B cell (primary cell): ENCODE measurements around the gene EIF1B. TPM values are rescaled to one million over a fixed set of nuclear protein-coding genes. Genes with fewer than 3 reads are reported as not detected.

Experiments used
- ATAC-seq: fragments of 200-7000 bp; cut with Tn5 transposase; one replicate; pipeline ENCODE4 v1.10.0; 2021; ENCODE audit warnings: low read depth, mild to moderate bottlenecking, moderate number of reproducible peaks, moderate library complexity
- CTCF ChIA-PET: fragments of 350-600 bp; sonication (Branson Sonifier 250); formaldehyde crosslinking; loops from one replicate; lab custom pipeline; 2021; ENCODE audit warnings: antibody characterized with exemption, inconsistent platforms; lab: Charles Lee
- POLR2A ChIA-PET: fragments of 350-600 bp; sonication (Branson Sonifier 250); formaldehyde crosslinking; loops from one replicate; lab custom pipeline; 2021; ENCODE audit warnings: antibody characterized with exemption; lab: Charles Lee
- DNase-seq: peaks from one replicate; pipeline ENCODE4 v3.0.0; 2013
- H2AFZ ChIP-seq: 2 replicates; pipeline ENCODE4 v1.6.1; 2012; ENCODE audit warnings: mild to moderate bottlenecking, low read depth, low read length; ENCODE audit not compliant: insufficient read depth, poor library complexity, severe bottlenecking
- H3K27ac ChIP-seq, 2 donors: 1 replicate in 1 of 2; 2 replicates in 1 of 2; pipeline ENCODE4 v1.5.1; 2012 to 2013; ENCODE audit warnings: low read length in 2 of 2, mild to moderate bottlenecking in 2 of 2, moderate library complexity in 1 of 2
- H3K27me3 ChIP-seq, 4 experiments: fragments of 200-600 bp in 1 of 4; sonication (generic) in 1 of 4; replicated peaks in 1 of 4; 1 replicate in 2 of 4; 2 replicates in 2 of 4; pipeline versions ENCODE4 v1.6.1 to v1.7.0; 2013 to 2016; ENCODE audit warnings: low read length in 3 of 4, mild to moderate bottlenecking in 2 of 4, mixed read lengths in 1 of 4, moderate library complexity in 1 of 4; ENCODE audit not compliant: insufficient read depth in 4 of 4, control insufficient read depth in 3 of 4; ENCODE audit errors: control extremely low read depth in 1 of 4
- H3K36me3 ChIP-seq, 2 experiments: replicated peaks in 1 of 2; 1 replicate in 1 of 2; 2 replicates in 1 of 2; pipeline versions ENCODE4 v1.6.1 to v1.7.1; 2013; ENCODE audit warnings: low read length in 1 of 2; ENCODE audit not compliant: insufficient read depth in 2 of 2, control insufficient read depth in 1 of 2; ENCODE audit errors: control extremely low read depth in 1 of 2, extremely low read depth in 1 of 2
- H3K4me1 ChIP-seq, 2 donors: fragments of 200-600 bp in 1 of 2; sonication (generic) in 1 of 2; 1 replicate in 1 of 2; 2 replicates in 1 of 2; pipeline versions ENCODE4 v1.5.1 to v1.6.1; 2013 to 2017; ENCODE audit warnings: low read length in 2 of 2; ENCODE audit not compliant: control insufficient read depth in 2 of 2, insufficient read depth in 2 of 2
- H3K4me2 ChIP-seq: replicated peaks from 2 replicates; pipeline ENCODE3; 2012; ENCODE audit warnings: mild to moderate bottlenecking, low read depth, low read length; ENCODE audit not compliant: poor library complexity, severe bottlenecking
- H3K4me3 ChIP-seq, 5 experiments: fragments of 200-600 bp in 1 of 5; sonication (generic) in 1 of 5; 1 replicate in 3 of 5; 2 replicates in 2 of 5; pipeline versions ENCODE4 v1.5.1 to v1.7.0; 2011 to 2016; ENCODE audit warnings: low read length in 4 of 5, mild to moderate bottlenecking in 4 of 5, low read depth in 2 of 5, control low read depth in 1 of 5, moderate library complexity in 1 of 5; ENCODE audit not compliant: insufficient read depth in 1 of 5; ENCODE audit errors: control extremely low read depth in 1 of 5, extremely low read depth in 1 of 5
- H3K79me2 ChIP-seq: fragments of 200-600 bp; sonication (generic); one replicate; pipeline ENCODE4 v1.6.0; 2016; ENCODE audit warnings: low read length; ENCODE audit not compliant: control insufficient read depth, insufficient read depth
- H3K9ac ChIP-seq: fragments of 200-600 bp; sonication (generic); 2 replicates; pipeline ENCODE4 v1.6.1; 2017; ENCODE audit warnings: mild to moderate bottlenecking, low read length, moderate library complexity
- H3K9me3 ChIP-seq, 3 donors: one replicate each; pipeline versions ENCODE4 v1.6.1 to v1.7.1; 2013; ENCODE audit warnings: low read length in 2 of 3; ENCODE audit not compliant: control insufficient read depth in 2 of 3, insufficient read depth in 1 of 3; ENCODE audit errors: control extremely low read depth in 1 of 3
- H4K20me1 ChIP-seq: 2 replicates; pipeline ENCODE4 v1.6.0; 2012; ENCODE audit warnings: mild to moderate bottlenecking, low read length; ENCODE audit not compliant: insufficient read depth, control insufficient read depth, poor library complexity, severe bottlenecking
- H3K27ac Mint-ChIP-seq: one replicate; pipeline ENCODE4 v1.8.0; 2021; ENCODE audit warnings: mixed read lengths
- H3K27me3 Mint-ChIP-seq: one replicate; pipeline ENCODE4 v1.8.0; 2021; ENCODE audit warnings: mixed read lengths
- H3K4me1 Mint-ChIP-seq: one replicate; pipeline ENCODE4 v1.8.0; 2021; ENCODE audit warnings: mixed read lengths
- H3K4me3 Mint-ChIP-seq: one replicate; pipeline ENCODE4 v1.8.0; 2021; ENCODE audit warnings: mixed read lengths
- H3K9me3 Mint-ChIP-seq: one replicate; pipeline ENCODE4 v1.8.0; 2022; ENCODE audit warnings: mixed read lengths; ENCODE audit not compliant: insufficient read depth
- EZH2 ChIP-seq: IDR thresholded peaks from 2 replicates; pipeline ENCODE4 v1.6.1; 2012; ENCODE audit warnings: borderline replicate concordance, low read depth, mild to moderate bottlenecking, moderate library complexity, low read length; ENCODE audit not compliant: insufficient read depth, poor library complexity, severe bottlenecking
- WGBS: methylation state at CpG from one replicate; pipeline ENCODE4 v1.1.5; 2013; ENCODE audit warnings: missing lambda C conversion rate; ENCODE audit not compliant: insufficient coverage; 5-methylcytosine and 5-hydroxymethylcytosine counted together
- intact Hi-C: fragments of 100-400 bp; cut with micrococcal nuclease; formaldehyde crosslinking; loops from one replicate; pipeline ENCODE4 v1.10.0; 2022
- polyA plus RNA-seq: library from polyadenylated mRNA; depleted of rRNA; stranded (reverse); fragments of >200 nt; gene quantifications from 2 replicates; pipeline ENCODE4 v1.2.3, GENCODE V29; 2012
- total RNA-seq, 2 donors: library from RNA; stranded (reverse); fragments of 120-200 nt in 1 of 2; gene quantifications; 1 replicate in 1 of 2; 2 replicates in 1 of 2; pipeline versions ENCODE4 v1.2.3 to v1.2.4, GENCODE V29; 2013 to 2022
- TF ChIP-seq, protein P1 (sequence below): fragments of 200-600 bp; IDR thresholded peaks from one replicate; pipeline ENCODE4 v1.8.0; 2022; ENCODE audit warnings: antibody characterized with exemption, mild to moderate bottlenecking

Gene EIF1B
- total and polyA plus RNA-seq, 2 donors (not counting 1 experiment from before 2014, with no cell fraction given), result 76.7 to 78.1 TPM

DNA sequence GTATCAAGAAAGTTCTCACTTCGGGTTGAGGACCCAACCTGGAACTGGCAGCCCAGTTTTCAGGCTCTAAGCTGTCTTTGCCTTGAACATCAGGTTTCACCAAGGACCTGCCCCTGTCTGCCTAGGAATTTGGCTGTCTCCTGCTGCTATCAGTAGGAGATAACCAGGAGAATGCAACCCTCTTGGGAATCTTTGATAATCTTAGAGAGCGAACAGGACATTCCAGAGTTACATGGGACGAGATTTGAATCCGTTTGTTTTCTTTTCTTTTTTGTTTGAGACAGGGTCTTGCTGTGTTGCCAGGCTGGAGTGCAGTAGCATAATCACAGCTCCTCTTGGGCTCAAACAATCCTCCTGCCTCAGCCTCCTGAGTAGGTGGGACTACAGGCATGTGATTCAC lies 18.0 kb upstream of the EIF1B start:
- Histone ChIP-seq H4K20me1 (no peaks in the 10 kb centered on the region), H3K27me3 (no peaks in the 10 kb centered on the region), H3K9ac (no peak overlapping the region), H3K79me2 (no peaks in the 10 kb centered on the region), H2AFZ (no peak overlapping the region), H3K4me3 (no peak overlapping the region), H3K27ac (no peak overlapping the region), H3K4me2 (no peak overlapping the region), H3K9me3 (peaks cover 0 to 16% (median 9%) of the 10 kb centered on the region in 3 donors), H3K36me3 (peaks cover 0 to 11% of the 10 kb centered on the region in 2 experiments), H3K4me1 (no peaks in the 10 kb centered on the region)
- no peak for DNase-seq
- no peak for TF ChIP-seq EZH2
- TF ChIP-seq, protein P1, sequence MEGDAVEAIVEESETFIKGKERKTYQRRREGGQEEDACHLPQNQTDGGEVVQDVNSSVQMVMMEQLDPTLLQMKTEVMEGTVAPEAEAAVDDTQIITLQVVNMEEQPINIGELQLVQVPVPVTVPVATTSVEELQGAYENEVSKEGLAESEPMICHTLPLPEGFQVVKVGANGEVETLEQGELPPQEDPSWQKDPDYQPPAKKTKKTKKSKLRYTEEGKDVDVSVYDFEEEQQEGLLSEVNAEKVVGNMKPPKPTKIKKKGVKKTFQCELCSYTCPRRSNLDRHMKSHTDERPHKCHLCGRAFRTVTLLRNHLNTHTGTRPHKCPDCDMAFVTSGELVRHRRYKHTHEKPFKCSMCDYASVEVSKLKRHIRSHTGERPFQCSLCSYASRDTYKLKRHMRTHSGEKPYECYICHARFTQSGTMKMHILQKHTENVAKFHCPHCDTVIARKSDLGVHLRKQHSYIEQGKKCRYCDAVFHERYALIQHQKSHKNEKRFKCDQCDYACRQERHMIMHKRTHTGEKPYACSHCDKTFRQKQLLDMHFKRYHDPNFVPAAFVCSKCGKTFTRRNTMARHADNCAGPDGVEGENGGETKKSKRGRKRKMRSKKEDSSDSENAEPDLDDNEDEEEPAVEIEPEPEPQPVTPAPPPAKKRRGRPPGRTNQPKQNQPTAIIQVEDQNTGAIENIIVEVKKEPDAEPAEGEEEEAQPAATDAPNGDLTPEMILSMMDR, result no peak
- WGBS, result 95% methylated on average over 4 of the region's 4 CpGs
- Mint-ChIP-seq H3K9me3 (no peaks in the 10 kb centered on the region), H3K4me1 (no peaks in the 10 kb centered on the region), H3K27me3 (no peaks in the 10 kb centered on the region), H3K4me3 (no peak overlapping the region), H3K27ac (no peak overlapping the region)
- ATAC-seq, result no peak
- ChIA-PET POLR2A (no interaction called here), CTCF (interaction anchor here (1.3 kb wide), 1 partner anchor 26 kb away, joined by 3 read pairs; no protein-coding TSS in a partner anchor)
- intact Hi-C loops, result no loop called here

DNA sequence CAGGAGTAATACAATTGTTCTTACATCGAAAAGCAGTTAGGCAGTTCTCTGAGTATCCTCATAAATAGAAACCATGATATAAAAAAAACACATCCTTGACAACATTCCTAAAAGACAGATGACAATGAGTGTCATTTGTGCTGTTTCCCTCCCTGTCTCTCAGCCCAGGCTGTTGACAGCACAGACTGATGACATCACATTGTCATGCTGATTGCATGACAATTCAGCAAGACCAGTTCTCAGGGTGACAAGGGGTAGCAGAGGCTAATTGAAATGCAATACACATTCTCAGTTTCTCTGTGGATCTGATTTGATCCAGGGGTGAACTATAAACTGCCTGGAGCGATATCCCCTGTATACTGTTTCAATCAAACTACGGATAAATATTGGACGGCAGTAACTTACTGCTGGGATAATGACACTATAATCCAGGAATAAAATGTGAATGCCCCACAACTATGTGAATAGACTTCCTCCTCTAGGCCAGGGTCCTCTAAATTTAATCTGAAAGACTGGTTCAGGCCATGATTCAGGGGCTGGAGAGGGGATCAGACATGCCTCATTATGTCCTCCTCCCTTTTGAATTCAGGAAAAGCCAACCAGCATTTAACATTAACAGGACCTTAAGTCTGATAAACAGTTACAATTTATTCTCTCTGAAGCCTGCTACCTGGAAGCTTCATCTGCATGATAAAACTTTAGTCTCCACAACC lies 16.7 kb upstream of the EIF1B start:
- 100% methylated on average over 1 of the region's 4 CpGs for WGBS
- peaks cover 0 to 11% of the 10 kb centered on the region in 2 experiments for H3K36me3 ChIP-seq
- no peaks in the 10 kb centered on the region for H3K79me2 ChIP-seq
- H3K4me3 ChIP-seq, result no peak overlapping the region
- H3K27me3 ChIP-seq, result no peaks in the 10 kb centered on the region
- H3K27ac ChIP-seq, result no peak overlapping the region
- ChIA-PET CTCF (no interaction called here), POLR2A (no interaction called here)
- no peak overlapping the region for H3K4me2 ChIP-seq
- no peak for DNase-seq
- H3K27me3 Mint-ChIP-seq, result no peaks in the 10 kb centered on the region
- H3K9me3 ChIP-seq, result peaks cover 0 to 16% (median 9%) of the 10 kb centered on the region in 3 donors
- no peak overlapping the region for H2AFZ ChIP-seq
- no peak overlapping the region for H3K9ac ChIP-seq
- no peaks in the 10 kb centered on the region for H3K9me3 Mint-ChIP-seq
- no peak for ATAC-seq
- no peak overlapping the region for H3K4me3 Mint-ChIP-seq
- TF ChIP-seq, protein P1, result no peak
- no peak for TF ChIP-seq EZH2
- no peak overlapping the region for H3K27ac Mint-ChIP-seq
- no peaks in the 10 kb centered on the region for H3K4me1 Mint-ChIP-seq
- no peaks in the 10 kb centered on the region for H3K4me1 ChIP-seq
- H4K20me1 ChIP-seq, result no peaks in the 10 kb centered on the region
- intact Hi-C loops, result no loop called here
